SK-N-SH (cell line): ENCODE data around the gene PTCHD4. TPM values are rescaled to one million over a fixed set of nuclear protein-coding genes. Genes with fewer than 3 reads are reported as not detected.

Experiments
- CTCF ChIA-PET: fragments of 300-600, 350-600 bp; formaldehyde crosslinking; extraction: SDS; loops from one replicate; lab custom pipeline; 2021; lab: Yijun Ruan, JAX
- POLR2A ChIA-PET: fragments of 350-600 bp; sonication (Branson Sonifier 250); formaldehyde crosslinking; extraction: SDS; loops from one replicate; lab custom pipeline; 2020; ENCODE audit warnings: antibody characterized with exemption, inconsistent platforms; lab: Yijun Ruan, JAX
- DNase-seq: peaks from one replicate; pipeline ENCODE4 v3.0.0; 2012
- H2AFZ ChIP-seq: fragments of 200-600 bp; sonication (generic); 2 replicates; pipeline ENCODE4 v1.8.1; 2016; ENCODE audit warnings: antibody characterized with exemption, mild to moderate bottlenecking, low read depth
- H3F3A ChIP-seq: fragments of 200-600 bp; sonication (generic); replicated peaks from 2 replicates; pipeline ENCODE3; 2016; ENCODE audit warnings: antibody characterized with exemption, mild to moderate bottlenecking; ENCODE audit not compliant: insufficient read depth
- H3K27ac ChIP-seq, 2 experiments: fragments of 200-500 bp in 1 of 2; fragments of 200-600 bp in 1 of 2; sonication (Bioruptor generic) in 1 of 2; sonication (generic), shearing (Covaris generic) in 1 of 2; 2 replicates each; pipeline versions ENCODE4 v1.5.1 to v1.6.1; 2014 to 2016; ENCODE audit warnings: low read depth in 2 of 2, inconsistent platforms in 1 of 2, low read length in 1 of 2, mild to moderate bottlenecking in 1 of 2, mixed read lengths in 1 of 2
- H3K27me3 ChIP-seq: fragments of 200-600 bp; sonication (generic), shearing (Covaris generic); 2 replicates; pipeline ENCODE4 v1.6.1; 2016; ENCODE audit warnings: mixed run types; ENCODE audit not compliant: insufficient read depth
- H3K36me3 ChIP-seq, 2 experiments: fragments of 200-500 bp in 1 of 2; fragments of 200-600 bp in 1 of 2; sonication (Bioruptor generic) in 1 of 2; sonication (generic) in 1 of 2; replicated peaks in 1 of 2; 2 replicates each; pipeline versions ENCODE3 to v1.5.1; 2014 to 2016; ENCODE audit warnings: low read length in 1 of 2, mild to moderate bottlenecking in 1 of 2; ENCODE audit not compliant: insufficient read depth in 2 of 2, control insufficient read depth in 1 of 2
- H3K4me1 ChIP-seq, 2 experiments: fragments of 200-500 bp in 1 of 2; fragments of 200-600 bp in 1 of 2; sonication (Bioruptor generic) in 1 of 2; sonication (generic), shearing (Covaris generic) in 1 of 2; 2 replicates each; pipeline versions ENCODE4 v1.5.1 to v1.6.1; 2014 to 2016; ENCODE audit warnings: low read depth in 1 of 2, low read length in 1 of 2, mixed run types in 1 of 2; ENCODE audit not compliant: insufficient read depth in 2 of 2, control insufficient read depth in 1 of 2
- H3K4me2 ChIP-seq: fragments of 200-600 bp; sonication (generic), shearing (Covaris generic); 2 replicates; pipeline ENCODE4 v1.6.1; 2017; ENCODE audit warnings: mixed run types
- H3K4me3 ChIP-seq, 2 experiments: fragments of 200-500 bp in 1 of 2; fragments of 200-600 bp in 1 of 2; sonication (Bioruptor generic) in 1 of 2; sonication (generic), shearing (Covaris generic) in 1 of 2; 2 replicates each; pipeline versions ENCODE4 v1.5.1 to v1.8.1; 2014 to 2016; ENCODE audit warnings: low read depth in 2 of 2, inconsistent platforms in 1 of 2, low read length in 1 of 2, mild to moderate bottlenecking in 1 of 2, mixed read lengths in 1 of 2, moderate library complexity in 1 of 2
- H3K79me2 ChIP-seq: fragments of 200-600 bp; sonication (generic); 2 replicates; pipeline ENCODE4 v1.8.1; 2017; ENCODE audit warnings: mild to moderate bottlenecking; ENCODE audit not compliant: insufficient read depth
- H3K9ac ChIP-seq: fragments of 200-600 bp; sonication (generic); 2 replicates; pipeline ENCODE4 v1.6.1; 2017; ENCODE audit warnings: mixed run types
- H3K9me2 ChIP-seq: fragments of 200-600 bp; sonication (generic); 2 replicates; pipeline ENCODE4 v1.6.1; 2017; ENCODE audit warnings: mixed run types
- H3K9me3 ChIP-seq: fragments of 200-600 bp; sonication (generic); 2 replicates; pipeline ENCODE4 v1.6.1; 2017; ENCODE audit warnings: mixed run types, mild to moderate bottlenecking, moderate library complexity
- H4K20me1 ChIP-seq: fragments of 200-600 bp; sonication (generic); 2 replicates; pipeline ENCODE4 v1.6.1; 2017; ENCODE audit warnings: mild to moderate bottlenecking, mixed run types; ENCODE audit not compliant: insufficient read depth
- CTCF ChIP-seq: fragments of 200-600 bp; sonication (generic); IDR thresholded peaks from 2 replicates; pipeline ENCODE4 v1.6.1; 2017; ENCODE audit warnings: antibody characterized with exemption, mild to moderate bottlenecking, moderate library complexity
- ELF1 ChIP-seq: IDR thresholded peaks from 2 replicates; pipeline ENCODE4 v1.4.0; 2012
- EP300 ChIP-seq, 2 experiments: IDR thresholded peaks; 2 replicates each; pipeline versions ENCODE4 v1.4.0 to v1.6.1; 2012; ENCODE audit warnings: borderline replicate concordance in 1 of 2, low read depth in 1 of 2, low read length in 1 of 2
- FOXJ3 ChIP-seq: sonication (generic); formaldehyde crosslinking; IDR thresholded peaks from 2 replicates; pipeline ENCODE4 v1.5.1; 2020; ENCODE audit warnings: mild to moderate bottlenecking, missing genetic modification reagents
- IRF3 ChIP-seq: fragments of 150-350 bp; IDR thresholded peaks from 2 replicates; pipeline ENCODE4 v1.6.1; 2016; ENCODE audit warnings: mild to moderate bottlenecking, low read depth, low read length
- MEF2A ChIP-seq: IDR thresholded peaks from 2 replicates; pipeline ENCODE4 v1.4.0; 2012; ENCODE audit warnings: low read depth, borderline replicate concordance
- MXI1 ChIP-seq: IDR thresholded peaks from 2 replicates; pipeline ENCODE4 v1.6.1; 2012; ENCODE audit warnings: mild to moderate bottlenecking, low read depth, low read length, improper control_type of control experiment
- NFIC ChIP-seq: IDR thresholded peaks from 2 replicates; pipeline ENCODE4 v1.4.0; 2012; ENCODE audit warnings: borderline replicate concordance
- NRF1 ChIP-seq: IDR thresholded peaks from 2 replicates; pipeline ENCODE4 v1.6.1; 2012; ENCODE audit warnings: low read depth, mild to moderate bottlenecking, low read length
- PBX3 ChIP-seq: IDR thresholded peaks from 2 replicates; pipeline ENCODE4; 2012
- RAD21 ChIP-seq: IDR thresholded peaks from 2 replicates; pipeline ENCODE4 v1.6.1; 2012; ENCODE audit warnings: mild to moderate bottlenecking, low read length
- REST ChIP-seq: IDR thresholded peaks from 2 replicates; pipeline ENCODE4 v1.6.1; 2012; ENCODE audit warnings: mild to moderate bottlenecking, low read depth, low read length, moderate library complexity
- RFX5 ChIP-seq: IDR thresholded peaks from 2 replicates; pipeline ENCODE4 v1.6.1; 2012; ENCODE audit warnings: mild to moderate bottlenecking, improper control_type of control experiment, low read length
- RXRA ChIP-seq: IDR thresholded peaks from 2 replicates; pipeline ENCODE4 v1.4.0; 2012; ENCODE audit warnings: low read depth, mild to moderate bottlenecking, borderline replicate concordance
- USF2 ChIP-seq: fragments of 150-350 bp; IDR thresholded peaks from 2 replicates; pipeline ENCODE4 v1.6.1; 2017; ENCODE audit warnings: antibody characterized with exemption, low read length, low read depth, borderline replicate concordance
- WGBS: methylation state at CpG from one replicate; pipeline ENCODE4 v1.1.6; 2017; ENCODE audit warnings: low lambda C conversion rate; 5-methylcytosine and 5-hydroxymethylcytosine counted together
- polyA plus RNA-seq, 3 experiments: library from polyadenylated mRNA; depleted of rRNA; stranded (reverse); fragments of >200 nt; gene quantifications; 2 replicates each; pipeline ENCODE4 v1.2.3, GENCODE V29; 2012

The PTCHD4 gene
- polyA plus RNA-seq, 1 of the 3 experiments (the other 2 are of a cell fraction) = 4.0 TPM

- no peak for TF ChIP-seq REST
- no peak for TF ChIP-seq FOXJ3 (CRISPR knock-in tag)
- TF ChIP-seq NFIC = no peak
- TF ChIP-seq RAD21 = no peak
Measured at GRCh38 chr6:48141975-48142374, 31.0 kb upstream of the PTCHD4 start (continued).

- Histone ChIP-seq H3K9me3 (no peaks in the 10 kb centered on the region), H3K9ac (no peak overlapping the region), H3K4me2 (no peak overlapping the region), H3K4me1 (no peaks in the 10 kb centered on the region; a peak in 1 of 4 replicates), H3K36me3 (no peaks in the 10 kb centered on the region), H3K79me2 (no peaks in the 10 kb centered on the region), H3K4me3 (no peak overlapping the region), H4K20me1 (no peaks in the 10 kb centered on the region), H3K27ac (no peak overlapping the region), H3F3A (no peaks in the 10 kb centered on the region), H3K9me2 (no peaks in the 10 kb centered on the region), H3K27me3 (no peaks in the 10 kb centered on the region; the same call in 1 of the 2 replicates), H2AFZ (no peak overlapping the region)
- TF ChIP-seq NFIC (no peak), RXRA (no peak), REST (no peak), MXI1 (no peak), IRF3 (no peak), MEF2A (no peak), PBX3 (no peak), NRF1 (no peak), ELF1 (no peak), USF2 (no peak), RFX5 (no peak), EP300 (IDR thresholded peaks at IDR 0.05; ENCODE audit: borderline replicate concordance in 1 of 2, low read depth in 1 of 2, low read length in 1 of 2) (no peak), CTCF (no peak)
- POLR2A ChIA-PET = no interaction called here
- CTCF ChIA-PET = no interaction called here
- WGBS = 15% methylated on average over 2 of the region's 2 CpGs
- DNase-seq = no peak
Measured at GRCh38 chr6:48139818-48140614, 29.0 kb upstream of the PTCHD4 start.
